Fibroblast of mammary gland (primary cell): ENCODE results near the gene ILKAP.

Source experiments
- DNase-seq: peaks from one replicate; pipeline ENCODE4 v3.0.0-alpha.2; 2010; ENCODE audit warnings: low read depth
- H3K4me3 ChIP-seq: 2 replicates; pipeline ENCODE4 v1.5.1; 2011; ENCODE audit warnings: low read depth, mild to moderate bottlenecking, low read length, moderate library complexity; ENCODE audit not compliant: control insufficient read depth
- TF ChIP-seq, protein P1 (sequence below): conservative IDR thresholded peaks from 2 replicates; pipeline ENCODE4 v1.5.1; 2011; ENCODE audit warnings: low read depth, low read length, inconsistent platforms; ENCODE audit not compliant: control insufficient read depth, insufficient read depth

ILKAP gene

DNA sequence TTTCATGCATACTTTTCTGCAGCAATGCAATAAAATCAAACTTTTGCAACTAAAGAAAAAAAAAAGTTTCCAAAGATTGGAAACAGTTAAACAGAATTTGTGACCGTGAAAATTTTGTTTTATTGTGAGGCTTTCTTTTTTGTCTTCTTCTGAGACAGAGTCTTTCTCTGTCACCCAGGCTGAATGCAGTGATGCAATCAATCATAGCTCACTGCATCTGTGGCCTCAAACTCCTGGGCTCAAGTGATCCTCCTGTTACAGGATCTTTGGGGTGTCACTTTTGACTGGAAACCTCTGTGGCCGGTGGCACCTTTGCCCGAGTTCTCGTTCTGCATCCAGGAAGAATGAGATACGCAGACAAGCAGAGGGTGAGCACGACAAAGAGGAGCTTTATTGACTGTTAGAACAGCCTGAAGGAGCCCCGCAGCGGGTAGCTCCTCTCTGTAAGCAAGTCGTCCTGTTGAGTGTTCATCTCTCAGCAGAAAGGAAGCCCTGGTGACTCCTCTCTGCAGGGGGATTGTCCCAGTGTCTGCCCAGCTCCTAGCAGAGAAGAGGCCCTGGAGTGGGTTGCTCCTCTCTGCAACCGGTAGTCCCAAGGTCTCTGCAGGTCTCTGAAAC, 16.9 kb upstream of the ILKAP start:
- DNase-seq: no peak
- TF ChIP-seq, protein P1, sequence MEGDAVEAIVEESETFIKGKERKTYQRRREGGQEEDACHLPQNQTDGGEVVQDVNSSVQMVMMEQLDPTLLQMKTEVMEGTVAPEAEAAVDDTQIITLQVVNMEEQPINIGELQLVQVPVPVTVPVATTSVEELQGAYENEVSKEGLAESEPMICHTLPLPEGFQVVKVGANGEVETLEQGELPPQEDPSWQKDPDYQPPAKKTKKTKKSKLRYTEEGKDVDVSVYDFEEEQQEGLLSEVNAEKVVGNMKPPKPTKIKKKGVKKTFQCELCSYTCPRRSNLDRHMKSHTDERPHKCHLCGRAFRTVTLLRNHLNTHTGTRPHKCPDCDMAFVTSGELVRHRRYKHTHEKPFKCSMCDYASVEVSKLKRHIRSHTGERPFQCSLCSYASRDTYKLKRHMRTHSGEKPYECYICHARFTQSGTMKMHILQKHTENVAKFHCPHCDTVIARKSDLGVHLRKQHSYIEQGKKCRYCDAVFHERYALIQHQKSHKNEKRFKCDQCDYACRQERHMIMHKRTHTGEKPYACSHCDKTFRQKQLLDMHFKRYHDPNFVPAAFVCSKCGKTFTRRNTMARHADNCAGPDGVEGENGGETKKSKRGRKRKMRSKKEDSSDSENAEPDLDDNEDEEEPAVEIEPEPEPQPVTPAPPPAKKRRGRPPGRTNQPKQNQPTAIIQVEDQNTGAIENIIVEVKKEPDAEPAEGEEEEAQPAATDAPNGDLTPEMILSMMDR: no peak
- no peak overlapping the region for H3K4me3 ChIP-seq

DNA sequence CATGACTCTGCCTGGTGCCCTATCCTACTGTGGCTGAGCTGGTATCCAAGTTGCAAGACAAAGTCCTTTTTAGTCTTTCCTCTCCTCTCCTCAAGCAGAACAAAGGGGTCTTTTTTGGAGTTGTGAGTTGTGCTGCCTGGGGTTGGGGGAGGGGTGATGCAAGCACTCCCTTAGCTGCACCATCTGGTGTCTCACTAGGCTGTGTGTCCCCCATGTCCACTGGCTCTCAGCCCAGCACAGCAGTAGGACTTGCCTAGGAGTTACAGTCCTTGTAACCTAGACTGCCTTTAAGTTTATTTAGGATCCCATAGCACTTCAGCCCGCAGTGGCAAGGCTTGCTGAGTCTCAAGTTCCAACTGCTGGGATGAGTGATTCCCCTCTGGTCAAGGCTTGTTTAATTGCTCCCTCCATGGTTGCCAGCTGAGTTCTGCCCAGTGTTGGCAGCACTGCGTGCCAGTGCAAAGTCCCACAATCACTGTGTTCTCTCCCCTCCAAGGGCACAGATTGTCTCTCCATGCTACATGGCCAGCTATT, 13.2 kb upstream of the ILKAP start:
- H3K4me3 ChIP-seq: no peak overlapping the region
- DNase-seq: no peak
- TF ChIP-seq, protein P1: no peak

DNA sequence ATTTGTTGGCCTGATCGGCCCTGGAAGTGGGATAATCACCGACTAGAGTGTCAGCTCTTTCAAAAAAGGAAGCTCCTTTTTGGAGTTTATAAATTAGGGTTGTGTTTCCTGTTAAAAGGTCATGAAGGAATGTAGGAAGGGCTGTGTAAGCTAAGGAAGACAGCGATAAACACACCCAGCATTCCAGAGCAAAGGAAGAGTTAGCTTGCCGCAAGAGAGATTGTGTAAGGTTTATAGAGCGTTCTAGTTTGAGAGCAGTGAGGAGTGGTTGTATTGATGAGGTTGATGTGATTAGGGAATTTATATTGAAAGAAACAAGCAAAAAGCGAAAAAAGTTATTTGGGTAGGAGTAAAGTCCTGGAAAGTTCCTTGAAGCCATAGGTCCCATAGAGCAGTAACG, 3.5 kb upstream of the ILKAP start:
- no peak for DNase-seq

DNA sequence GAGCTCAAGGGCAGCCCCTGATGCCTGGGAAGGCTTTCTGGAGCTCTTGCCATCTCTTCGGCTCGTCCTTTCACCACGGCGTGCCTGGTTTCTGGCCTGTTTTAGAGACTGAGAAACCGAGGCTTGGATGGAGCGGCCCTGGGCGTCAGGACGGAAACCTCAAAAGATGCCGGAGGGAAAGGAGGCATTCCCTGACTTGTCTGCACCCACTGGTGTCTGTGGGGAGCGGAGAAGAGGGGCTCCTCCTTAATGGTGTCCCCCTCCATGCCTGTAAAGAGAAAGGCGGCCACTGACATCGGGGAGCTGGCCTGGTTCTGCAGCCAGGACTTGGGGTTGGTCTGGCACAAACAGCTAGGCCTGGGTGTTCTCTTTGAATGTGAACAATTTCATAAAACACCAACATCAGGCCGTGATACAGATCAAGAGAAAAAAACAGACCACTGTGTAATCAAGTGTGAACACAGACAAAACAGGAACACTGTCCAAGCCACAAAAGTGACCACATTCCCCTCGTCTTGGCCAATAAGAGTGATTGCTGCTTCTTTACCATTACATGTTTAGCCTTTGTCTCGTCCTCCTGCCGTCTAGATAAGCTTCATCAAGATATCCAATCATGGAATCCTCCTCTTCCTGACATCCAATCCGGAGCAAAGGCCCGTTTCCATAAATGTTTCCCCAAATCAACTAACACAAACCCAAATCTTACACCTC, 633 bp upstream of the ILKAP start:
- H3K4me3 ChIP-seq: peak overlapping the region; percentile 47
- TF ChIP-seq, protein P1: no peak
- DNase-seq: no peak

More for the DNA sequence above, 3.5 kb upstream of the ILKAP start:
- TF ChIP-seq, protein P1: no peak
- H3K4me3 ChIP-seq: no peak overlapping the region

DNA sequence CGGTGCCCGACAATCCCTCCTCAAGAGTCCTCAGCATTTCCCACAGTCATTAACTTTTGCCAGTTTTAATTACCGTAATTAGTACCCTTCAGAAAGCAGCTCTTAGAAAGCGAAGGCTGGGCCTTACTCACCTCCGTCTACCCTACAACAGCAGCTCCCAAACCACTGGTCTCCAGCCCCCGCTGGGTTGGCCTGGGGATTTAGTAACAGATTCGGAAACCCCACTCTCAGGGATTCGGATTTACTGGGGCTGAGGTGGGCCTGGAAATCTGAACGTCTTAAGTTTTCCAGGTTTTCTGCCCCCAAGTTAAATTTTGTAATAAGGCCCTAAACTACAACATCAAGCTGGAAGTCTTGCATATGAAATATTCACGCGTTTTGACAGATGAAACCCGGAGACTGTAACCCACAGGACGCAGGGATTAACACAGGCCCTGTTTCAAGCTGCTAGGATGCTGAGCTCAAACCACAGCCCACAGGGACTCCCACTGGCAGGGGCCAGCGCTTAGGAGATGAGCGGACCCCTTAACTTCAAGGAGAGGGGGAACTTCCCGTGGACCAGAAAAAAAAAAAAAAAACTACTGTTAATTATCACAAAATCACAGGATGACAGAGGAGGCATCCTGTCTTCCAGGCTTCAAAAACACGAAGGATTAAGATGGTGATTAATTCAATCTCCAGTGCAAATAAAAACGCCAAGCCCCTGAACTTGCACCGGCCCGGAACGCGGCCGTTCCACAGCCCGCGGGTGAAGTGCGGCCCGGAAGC, 985 bp downstream of the ILKAP start:
- TF ChIP-seq, protein P1: no peak

DNA sequence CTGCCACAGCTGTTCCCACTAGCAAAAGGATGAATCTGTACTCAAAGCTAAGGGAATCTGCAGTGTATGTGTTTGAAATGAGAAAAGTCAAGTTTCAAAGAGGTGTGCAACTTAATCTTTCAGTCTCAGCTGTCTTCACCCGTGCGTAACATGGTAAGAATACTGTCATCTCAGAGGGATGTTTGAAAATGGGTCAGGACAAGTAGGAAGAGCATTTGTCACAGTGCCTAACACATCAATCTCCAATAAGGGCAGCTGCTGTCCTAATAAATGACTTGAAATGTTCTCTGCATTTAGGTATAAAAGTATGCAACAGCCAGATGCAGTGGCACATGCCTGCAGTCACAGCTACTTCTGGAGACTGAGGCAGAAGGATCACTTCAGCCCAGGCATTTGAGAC, 13.1 kb downstream of the ILKAP start:
- DNase-seq: no peak
- H3K4me3 ChIP-seq: no peak overlapping the region
- TF ChIP-seq, protein P1: no peak

More for the DNA sequence above, 985 bp downstream of the ILKAP start:
- peak overlapping the region; percentile 77 for H3K4me3 ChIP-seq
- peak; percentile 33 for DNase-seq
